ENCODE measurements around the gene MBP. TPM values are rescaled to one million over a fixed set of nuclear protein-coding genes. Genes with fewer than 3 reads are reported as not detected.
A peak's percentile ranks its signal among the peaks of the same experiment; 100 is the strongest.

MBP gene
- total and polyA plus RNA-seq, 2 of the 13 experiments (the other 11 are each of a cell fraction or from before 2014, with no cell fraction given), result 5.0 to 8.5 TPM

DNA sequence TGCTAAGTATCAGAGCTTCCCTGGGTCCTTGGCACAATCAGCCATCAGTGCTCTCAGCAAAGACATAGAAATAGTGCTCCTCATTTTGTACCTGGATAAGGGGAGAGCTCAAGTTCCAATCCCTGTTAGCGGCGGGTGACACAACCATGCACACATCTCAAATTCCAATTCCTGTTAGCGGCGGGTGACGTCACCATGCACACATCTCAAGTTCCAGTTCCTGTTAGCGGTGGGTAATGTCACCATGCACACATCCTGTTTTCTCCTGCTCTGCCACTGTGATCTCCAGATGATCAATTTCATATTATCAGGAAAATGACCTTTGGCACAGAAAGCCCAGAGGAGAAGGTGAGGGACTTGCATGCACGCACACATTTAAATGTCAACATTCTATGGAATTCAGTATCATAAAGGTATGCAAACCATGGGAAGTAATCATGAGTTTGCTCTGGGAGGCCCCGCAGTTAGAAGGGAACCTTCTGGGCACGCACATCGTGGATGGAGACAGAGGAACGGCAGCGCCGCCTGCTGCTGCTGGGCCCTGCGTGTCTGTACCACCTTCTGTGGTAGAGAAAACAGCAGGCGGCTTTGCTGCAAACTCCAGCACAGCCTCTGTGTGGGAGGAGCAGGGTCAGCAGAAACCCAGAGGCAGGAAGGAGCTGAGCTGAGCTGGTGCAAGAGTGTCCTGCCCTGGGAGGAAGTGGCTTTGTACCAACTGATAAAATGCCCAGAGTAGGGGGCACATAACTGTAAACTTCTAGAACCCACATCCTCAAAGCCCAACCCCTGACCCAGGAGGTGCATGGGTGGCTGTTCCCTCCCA, 77.8 kb downstream of the MBP start (continued):
- TF ChIP-seq, protein P1, sequence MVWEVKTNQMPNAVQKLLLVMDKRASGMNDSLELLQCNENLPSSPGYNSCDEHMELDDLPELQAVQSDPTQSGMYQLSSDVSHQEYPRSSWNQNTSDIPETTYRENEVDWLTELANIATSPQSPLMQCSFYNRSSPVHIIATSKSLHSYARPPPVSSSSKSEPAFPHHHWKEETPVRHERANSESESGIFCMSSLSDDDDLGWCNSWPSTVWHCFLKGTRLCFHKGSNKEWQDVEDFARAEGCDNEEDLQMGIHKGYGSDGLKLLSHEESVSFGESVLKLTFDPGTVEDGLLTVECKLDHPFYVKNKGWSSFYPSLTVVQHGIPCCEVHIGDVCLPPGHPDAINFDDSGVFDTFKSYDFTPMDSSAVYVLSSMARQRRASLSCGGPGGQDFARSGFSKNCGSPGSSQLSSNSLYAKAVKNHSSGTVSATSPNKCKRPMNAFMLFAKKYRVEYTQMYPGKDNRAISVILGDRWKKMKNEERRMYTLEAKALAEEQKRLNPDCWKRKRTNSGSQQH (CRISPR knock-in tag; IDR thresholded peaks at IDR 0.05; ENCODE audit: low read depth), result 0 out of 2 replicates have a peak, but pooled peaks have one; percentile 27
- TF ChIP-seq SOX13 (IDR thresholded peaks at IDR 0.05) (no peak), SOX13 (CRISPR knock-in tag; conservative IDR thresholded peaks at IDR 0.05 in 1 of 2, IDR thresholded peaks at IDR 0.05 in 1 of 2) (peak in 1 of 2 experiments; percentile 31; a peak in 1 of 4 replicates), ZIK1 (CRISPR knock-in tag; IDR thresholded peaks at IDR 0.05; ENCODE audit: borderline replicate concordance, low read depth) (no peak), NCOA2 (CRISPR knock-in tag; IDR thresholded peaks at IDR 0.05) (peak; percentile 61; the same call in 1 of the 2 replicates), NFKB2 (CRISPR knock-in tag; IDR thresholded peaks at IDR 0.05; ENCODE audit: borderline replicate concordance) (0 out of 2 replicates have a peak, but pooled peaks have one; percentile 55), ZNF878 (CRISPR knock-in tag; IDR thresholded peaks at IDR 0.05) (no peak), ZNF501 (CRISPR knock-in tag; IDR thresholded peaks at IDR 0.05) (peak; percentile 68), ZNF772 (CRISPR knock-in tag; IDR thresholded peaks at IDR 0.05) (peak; percentile 52; the same call in 1 of the 2 replicates), HOXA3 (CRISPR knock-in tag; IDR thresholded peaks at IDR 0.05) (peak; percentile 90), CBX5 (CRISPR knock-in tag; IDR thresholded peaks at IDR 0.05; ENCODE audit: borderline replicate concordance) (peak; percentile 35; the same call in 1 of the 2 replicates), NFRKB (IDR thresholded peaks at IDR 0.05) (no peak), ZSCAN9 (CRISPR knock-in tag; IDR thresholded peaks at IDR 0.05; ENCODE audit: borderline replicate concordance) (0 out of 2 replicates have a peak, but pooled peaks have one; percentile 40), ZFY (CRISPR knock-in tag; IDR thresholded peaks at IDR 0.05) (peak; percentile 57; the same call in 1 of the 2 replicates), MAFG (CRISPR knock-in tag; IDR thresholded peaks at IDR 0.05) (no peak), ZNF546 (CRISPR knock-in tag; conservative IDR thresholded peaks at IDR 0.05) (no peak), ZNF292 (CRISPR knock-in tag; IDR thresholded peaks at IDR 0.05; ENCODE audit: borderline replicate concordance, low read depth) (peak; percentile 89; the same call in 1 of the 2 replicates), ZBTB39 (CRISPR knock-in tag; IDR thresholded peaks at IDR 0.05) (no peak), TEAD3 (CRISPR knock-in tag; optimal IDR thresholded peaks at IDR 0.05; ENCODE audit: borderline replicate concordance) (peak; percentile 85), STAG1 (CRISPR knock-in tag; IDR thresholded peaks at IDR 0.05) (peak; percentile 75), GTF2F1 (IDR thresholded peaks at IDR 0.05; ENCODE audit: low read length) (no peak), CEBPB (IDR thresholded peaks at IDR 0.05; ENCODE audit: borderline replicate concordance, low read depth, low read length) (peak; percentile 57; the same call in 1 of the 2 replicates), ERF (CRISPR knock-in tag; IDR thresholded peaks at IDR 0.05) (peak; percentile 72), RBAK (CRISPR knock-in tag; IDR thresholded peaks at IDR 0.05) (no peak)
- TF ChIP-seq, protein P2, sequence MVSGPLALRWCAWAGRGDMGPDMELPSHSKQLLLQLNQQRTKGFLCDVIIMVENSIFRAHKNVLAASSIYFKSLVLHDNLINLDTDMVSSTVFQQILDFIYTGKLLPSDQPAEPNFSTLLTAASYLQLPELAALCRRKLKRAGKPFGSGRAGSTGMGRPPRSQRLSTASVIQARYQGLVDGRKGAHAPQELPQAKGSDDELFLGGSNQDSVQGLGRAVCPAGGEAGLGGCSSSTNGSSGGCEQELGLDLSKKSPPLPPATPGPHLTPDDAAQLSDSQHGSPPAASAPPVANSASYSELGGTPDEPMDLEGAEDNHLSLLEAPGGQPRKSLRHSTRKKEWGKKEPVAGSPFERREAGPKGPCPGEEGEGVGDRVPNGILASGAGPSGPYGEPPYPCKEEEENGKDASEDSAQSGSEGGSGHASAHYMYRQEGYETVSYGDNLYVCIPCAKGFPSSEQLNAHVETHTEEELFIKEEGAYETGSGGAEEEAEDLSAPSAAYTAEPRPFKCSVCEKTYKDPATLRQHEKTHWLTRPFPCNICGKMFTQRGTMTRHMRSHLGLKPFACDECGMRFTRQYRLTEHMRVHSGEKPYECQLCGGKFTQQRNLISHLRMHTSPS (CRISPR knock-in tag; IDR thresholded peaks at IDR 0.05; ENCODE audit: low read depth), result no peak
- TF ChIP-seq, protein P3, sequence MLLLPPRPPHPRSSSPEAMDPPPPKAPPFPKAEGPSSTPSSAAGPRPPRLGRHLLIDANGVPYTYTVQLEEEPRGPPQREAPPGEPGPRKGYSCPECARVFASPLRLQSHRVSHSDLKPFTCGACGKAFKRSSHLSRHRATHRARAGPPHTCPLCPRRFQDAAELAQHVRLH (CRISPR knock-in tag; IDR thresholded peaks at IDR 0.05; ENCODE audit: borderline replicate concordance, low read depth), result peak; percentile 74; the same call in 1 of the 2 replicates

All from HepG2 (cell line).